ENCODE data around the gene SFXN3.

The SFXN3 gene, protein sequence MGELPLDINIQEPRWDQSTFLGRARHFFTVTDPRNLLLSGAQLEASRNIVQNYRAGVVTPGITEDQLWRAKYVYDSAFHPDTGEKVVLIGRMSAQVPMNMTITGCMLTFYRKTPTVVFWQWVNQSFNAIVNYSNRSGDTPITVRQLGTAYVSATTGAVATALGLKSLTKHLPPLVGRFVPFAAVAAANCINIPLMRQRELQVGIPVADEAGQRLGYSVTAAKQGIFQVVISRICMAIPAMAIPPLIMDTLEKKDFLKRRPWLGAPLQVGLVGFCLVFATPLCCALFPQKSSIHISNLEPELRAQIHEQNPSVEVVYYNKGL
- long read RNA-seq, donor 1, partial matches to known transcripts = 0 of 2 reads
- long read RNA-seq, donor 1, other reads (novel, unspliced or antisense) = 0 of 2 reads
- long read RNA-seq, donor 2, partial matches to known transcripts = 0 of 1 reads
- long read RNA-seq, donor 2, other reads (novel, unspliced or antisense) = 0 of 1 reads
- long read RNA-seq, donor 3 = 0 reads
- long read RNA-seq, donor 4, partial matches to known transcripts = 0 of 1 reads
- long read RNA-seq, donor 4, other reads (novel, unspliced or antisense) = 0 of 1 reads
- long read RNA-seq, donor 5, partial matches to known transcripts = 0 of 1 reads
- long read RNA-seq, donor 5, other reads (novel, unspliced or antisense) = 0 of 1 reads
- long read RNA-seq, donor 6, partial matches to known transcripts = 0 of 3 reads
- long read RNA-seq, donor 6, other reads (novel, unspliced or antisense) = 0 of 3 reads
- long read RNA-seq, donor 7, partial matches to known transcripts = 5 of 7 reads
- long read RNA-seq, donor 7, other reads (novel, unspliced or antisense) = 0 of 7 reads
- long read RNA-seq, donor 8, partial matches to known transcripts = 0 of 1 reads
- long read RNA-seq, donor 8, other reads (novel, unspliced or antisense) = 0 of 1 reads

DNA sequence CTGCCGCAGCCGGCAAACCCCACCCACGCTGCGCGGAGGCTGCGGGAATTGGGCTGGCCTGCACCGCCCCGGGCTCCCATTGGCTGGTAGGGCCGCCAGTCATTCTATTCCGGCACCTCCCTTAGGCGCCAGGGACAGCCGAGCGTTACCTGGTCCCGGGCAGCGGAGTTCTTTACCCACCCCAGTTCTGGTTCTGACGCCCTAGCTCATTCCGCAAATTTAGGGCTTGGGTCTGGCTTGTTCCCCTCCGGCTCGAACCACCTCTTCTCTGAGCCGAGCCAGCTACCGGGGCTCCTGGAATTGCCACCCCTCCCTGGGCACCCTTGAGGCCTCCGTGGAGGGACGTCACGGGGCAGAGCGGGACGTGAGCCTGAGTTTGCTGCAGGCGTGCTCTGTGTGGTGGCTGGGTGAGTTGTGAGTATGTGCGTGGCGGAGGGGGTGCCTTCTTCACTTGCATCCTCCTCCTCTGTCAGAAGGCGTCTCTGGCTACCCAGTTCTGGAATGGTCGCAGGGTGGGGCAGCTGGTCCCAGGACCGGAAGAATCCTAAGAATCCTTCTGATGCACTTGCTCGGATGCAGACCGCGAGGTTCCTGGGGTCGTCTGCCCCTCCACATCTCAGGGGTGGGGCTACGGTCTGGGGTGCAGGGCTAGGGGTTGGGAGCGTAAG, at the start of gene SFXN3, which contains the start of gene PDZD7:
Gene SFXN3, plus strand, starts transcription at position 107 of the 668 bp plus-strand sequence. CDS start 3,461 bp downstream, outside the sequence.
Gene PDZD7, minus strand, starts transcription at position 2 of the 668 bp plus-strand sequence. CDS start 910 bp downstream, outside the sequence.
- peak; percentile 89 for DNase-seq

DNA sequence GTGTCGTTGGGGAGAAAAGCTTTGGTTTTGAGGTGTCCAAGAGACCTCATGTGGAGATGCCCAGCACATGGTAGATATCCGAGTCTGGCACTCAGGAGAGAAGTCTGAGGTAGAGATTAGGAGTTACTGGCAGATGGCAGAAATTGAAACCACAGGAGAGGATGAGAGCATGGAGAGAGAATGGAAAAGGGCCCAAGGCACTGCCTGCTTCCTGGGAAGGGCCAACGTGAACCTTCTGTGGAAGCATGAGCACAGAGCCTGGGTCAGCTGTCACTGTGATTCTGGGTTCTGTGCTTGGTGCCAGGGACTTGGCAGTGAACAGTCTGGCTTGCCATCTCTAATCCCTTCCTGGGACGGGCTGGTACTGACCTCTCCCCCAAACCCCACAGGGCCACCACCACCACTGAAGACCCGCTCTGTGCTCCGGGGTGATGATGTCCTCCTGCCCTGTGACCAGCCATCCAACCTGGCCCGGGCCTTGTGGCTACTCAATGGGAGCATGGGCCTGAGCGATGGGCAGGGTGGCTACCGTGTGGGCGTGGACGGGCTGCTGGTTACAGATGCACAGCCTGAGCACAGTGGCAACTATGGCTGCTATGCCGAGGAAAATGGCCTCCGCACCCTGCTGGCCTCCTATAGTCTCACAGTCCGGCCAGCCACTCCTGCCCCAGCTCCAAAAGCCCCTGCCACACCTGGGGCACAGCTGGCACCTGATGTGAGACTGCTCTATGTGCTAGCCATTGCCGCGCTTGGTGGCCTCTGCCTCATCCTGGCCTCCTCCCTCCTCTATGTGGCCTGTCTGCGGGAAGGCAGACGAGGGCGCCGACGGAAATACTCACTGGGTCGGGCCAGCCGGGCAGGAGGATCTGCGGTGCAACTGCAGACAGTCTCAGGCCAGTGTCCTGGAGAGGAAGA, 47.9 kb upstream of the SFXN3 start:
- no peak for DNase-seq

DNA sequence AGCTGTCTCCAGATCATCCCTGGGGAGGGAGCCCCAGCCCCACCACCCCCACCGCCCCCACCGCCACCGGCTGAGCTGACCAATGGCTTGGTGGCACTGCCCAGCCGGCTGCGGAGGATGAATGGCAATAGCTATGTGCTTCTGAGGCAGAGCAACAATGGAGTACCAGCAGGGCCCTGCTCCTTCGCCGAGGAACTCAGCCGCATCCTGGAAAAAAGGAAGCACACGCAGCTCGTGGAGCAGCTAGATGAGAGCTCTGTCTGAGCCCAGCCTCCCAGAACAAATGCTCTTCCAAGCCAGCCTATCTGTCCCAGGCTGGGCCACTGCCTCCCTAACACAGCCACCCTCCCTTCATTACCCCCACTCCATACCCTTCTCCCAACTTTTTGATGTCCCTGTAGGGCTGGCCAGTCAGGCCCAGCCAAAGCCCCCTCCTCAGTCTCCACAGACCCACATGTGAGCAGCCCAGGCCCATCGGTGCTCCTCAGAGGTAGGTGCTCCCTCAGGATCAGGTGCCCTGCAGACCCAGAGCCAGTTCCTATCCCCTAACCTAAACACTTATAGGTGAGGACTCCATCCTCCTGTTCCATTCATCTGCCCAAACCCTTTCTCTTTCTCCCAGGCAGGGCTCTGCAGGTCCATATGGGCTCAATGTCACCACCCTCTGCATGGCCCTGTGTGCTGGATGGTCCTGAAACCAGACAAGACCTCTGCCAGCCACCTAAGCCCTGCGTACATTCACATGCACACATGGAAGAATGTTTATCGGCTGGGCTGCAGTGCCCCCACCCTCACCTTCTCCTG, 47.0 kb upstream of the SFXN3 start:
- no peak for DNase-seq

DNA sequence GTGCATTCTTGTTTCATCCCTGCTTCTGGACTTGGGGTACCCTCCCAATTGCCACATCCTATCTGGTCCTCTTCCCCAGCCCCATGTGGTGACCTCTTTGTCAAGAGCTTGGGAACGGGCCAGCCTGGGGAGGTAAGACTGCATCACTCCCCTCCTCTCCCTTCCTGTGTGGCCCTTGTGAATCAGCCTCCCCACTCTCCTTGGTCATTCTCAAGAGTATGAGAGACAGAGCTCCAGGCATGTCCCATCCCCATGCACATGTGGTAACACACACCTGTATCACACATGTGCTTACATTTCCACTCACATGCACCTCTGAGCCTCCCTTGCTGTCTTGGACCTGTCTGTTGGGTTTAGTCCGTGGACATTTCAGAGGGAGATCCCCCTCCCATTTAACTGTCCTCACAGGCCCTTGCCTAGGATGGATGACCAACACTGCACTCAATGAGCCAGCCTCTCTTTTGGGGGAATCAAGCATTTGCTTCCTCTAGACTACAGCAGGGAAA, 46.3 kb upstream of the SFXN3 start:
- no peak for DNase-seq

DNA sequence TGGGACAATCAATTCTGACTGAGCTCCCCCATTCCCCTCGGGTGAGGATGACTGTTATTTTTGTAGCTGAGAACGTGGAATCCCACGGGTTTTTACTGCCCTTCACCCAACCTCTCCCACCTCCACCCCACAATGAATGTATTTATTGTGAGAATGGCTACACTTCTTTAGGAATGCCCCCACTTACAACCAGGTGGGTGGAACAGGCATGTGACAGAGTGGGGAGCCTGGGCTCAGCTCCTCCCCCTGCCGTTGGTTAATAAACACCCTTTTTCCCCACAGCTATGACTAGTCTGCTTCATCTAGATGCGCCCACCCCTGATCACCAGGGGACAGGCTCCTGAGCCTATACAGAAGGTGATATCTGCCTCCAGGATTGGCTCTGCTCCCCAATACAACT, 45.7 kb upstream of the SFXN3 start:
- no peak for DNase-seq

DNA sequence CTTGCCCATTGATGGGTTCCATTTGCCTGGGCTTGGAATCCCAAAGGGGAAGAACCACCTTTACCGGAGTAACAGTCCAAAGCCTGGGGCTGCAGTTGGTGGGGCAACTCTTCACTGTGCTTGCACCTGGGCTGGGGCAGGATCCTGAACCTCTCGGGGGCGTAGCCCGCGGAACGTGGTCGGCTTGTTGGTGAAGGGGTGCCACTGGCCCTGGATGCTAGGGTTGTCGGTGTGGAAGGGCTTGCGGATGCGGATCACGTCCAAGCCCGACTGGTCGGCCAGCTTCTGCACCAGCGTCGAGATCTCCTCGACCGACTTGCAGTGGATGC, 44.4 kb upstream of the SFXN3 start:
- no peak for DNase-seq

DNA sequence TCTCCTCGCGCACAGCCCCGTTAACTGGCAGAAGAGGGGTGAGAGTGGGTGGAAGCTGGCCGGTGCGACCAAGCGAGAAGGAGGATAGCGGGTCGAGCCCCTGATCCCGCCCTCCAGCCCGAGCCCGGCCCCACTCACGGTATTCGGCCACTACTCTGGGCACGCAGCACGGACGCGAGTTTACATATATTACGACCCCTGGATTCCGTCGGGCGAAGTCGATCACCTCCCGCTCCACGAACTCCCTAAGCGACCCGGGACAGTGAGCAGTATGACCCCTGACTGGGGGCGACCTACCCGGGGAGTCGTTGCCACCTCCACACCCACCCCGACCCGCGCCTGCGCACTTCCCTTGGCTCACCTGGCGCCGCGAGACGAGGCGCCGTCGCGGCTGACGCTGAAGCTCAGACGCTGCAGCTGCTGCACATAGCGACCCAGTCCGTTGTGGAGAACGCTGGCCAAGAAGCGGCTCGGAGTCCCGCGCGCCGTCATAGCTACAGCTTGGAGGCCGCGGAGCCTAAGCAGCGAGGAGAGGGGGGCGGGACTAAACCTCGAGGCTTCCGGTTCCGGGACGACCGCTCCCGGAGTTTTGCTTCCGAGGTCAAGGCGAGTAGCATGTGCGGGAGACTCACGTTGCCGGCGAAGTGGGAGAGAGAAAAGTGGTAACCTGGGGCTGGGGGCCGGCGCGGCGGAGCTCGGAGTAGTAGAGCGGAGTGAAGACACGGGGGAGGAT, 43.9 kb upstream of the SFXN3 start, which contains the start of the genes MRPL43 and TWNK:
Gene MRPL43, minus strand, starts transcription at position 546 of the 733 bp plus-strand sequence. Its CDS starts 54 bp downstream, at position 492.
Gene TWNK, plus strand, starts transcription at position 592 of the 733 bp plus-strand sequence. CDS start 668 bp downstream, outside the sequence.
- peak; percentile 87 for DNase-seq

DNA sequence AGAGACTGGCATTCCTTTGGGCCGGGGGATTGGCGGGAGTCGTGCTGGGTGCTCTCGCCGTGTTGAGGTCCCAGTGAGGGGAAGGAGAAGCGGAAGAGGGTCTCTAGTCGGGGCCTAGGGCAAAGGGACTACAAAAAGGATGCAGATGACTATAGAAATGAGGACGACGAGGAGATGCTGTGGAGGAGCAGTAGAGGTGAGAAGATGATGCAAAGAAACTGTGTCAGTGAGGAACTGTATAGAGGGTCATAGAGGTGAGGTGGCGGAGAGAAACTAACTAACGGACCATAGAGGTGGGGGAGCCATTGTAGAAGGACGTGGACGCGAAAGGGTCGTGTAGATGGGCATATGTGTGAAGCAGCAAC, 43.4 kb upstream of the SFXN3 start:
- no peak for DNase-seq

DNA sequence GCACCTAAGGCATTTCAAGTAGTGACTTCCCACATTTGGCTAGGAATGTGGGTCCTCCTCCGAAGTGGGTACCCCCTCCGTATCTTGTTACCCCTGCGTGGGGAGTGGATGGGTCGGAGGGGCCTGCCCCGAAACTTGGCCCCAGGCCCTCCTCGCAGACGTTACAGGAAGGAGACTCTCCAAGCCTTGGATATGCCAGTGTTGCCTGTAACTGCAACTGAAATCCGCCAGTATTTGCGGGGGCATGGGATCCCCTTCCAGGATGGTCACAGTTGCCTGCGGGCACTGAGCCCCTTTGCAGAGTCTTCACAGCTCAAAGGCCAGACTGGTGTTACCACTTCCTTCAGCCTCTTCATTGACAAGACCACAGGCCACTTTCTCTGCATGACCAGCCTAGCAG, 42.9 kb upstream of the SFXN3 start:
- no peak for DNase-seq

DNA sequence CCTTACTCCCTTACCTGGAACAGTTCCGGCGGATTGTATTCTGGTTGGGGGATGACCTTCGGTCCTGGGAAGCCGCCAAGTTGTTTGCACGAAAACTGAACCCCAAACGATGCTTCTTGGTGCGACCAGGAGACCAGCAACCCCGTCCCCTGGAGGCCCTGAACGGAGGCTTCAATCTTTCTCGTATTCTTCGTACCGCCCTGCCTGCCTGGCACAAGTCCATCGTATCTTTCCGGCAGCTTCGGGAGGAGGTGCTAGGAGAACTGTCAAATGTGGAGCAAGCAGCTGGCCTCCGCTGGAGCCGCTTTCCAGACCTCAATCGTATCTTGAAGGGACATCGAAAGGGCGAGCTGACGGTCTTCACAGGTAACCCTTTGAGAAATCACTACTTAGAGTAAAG, 41.9 kb upstream of the SFXN3 start:
- no peak for DNase-seq

DNA sequence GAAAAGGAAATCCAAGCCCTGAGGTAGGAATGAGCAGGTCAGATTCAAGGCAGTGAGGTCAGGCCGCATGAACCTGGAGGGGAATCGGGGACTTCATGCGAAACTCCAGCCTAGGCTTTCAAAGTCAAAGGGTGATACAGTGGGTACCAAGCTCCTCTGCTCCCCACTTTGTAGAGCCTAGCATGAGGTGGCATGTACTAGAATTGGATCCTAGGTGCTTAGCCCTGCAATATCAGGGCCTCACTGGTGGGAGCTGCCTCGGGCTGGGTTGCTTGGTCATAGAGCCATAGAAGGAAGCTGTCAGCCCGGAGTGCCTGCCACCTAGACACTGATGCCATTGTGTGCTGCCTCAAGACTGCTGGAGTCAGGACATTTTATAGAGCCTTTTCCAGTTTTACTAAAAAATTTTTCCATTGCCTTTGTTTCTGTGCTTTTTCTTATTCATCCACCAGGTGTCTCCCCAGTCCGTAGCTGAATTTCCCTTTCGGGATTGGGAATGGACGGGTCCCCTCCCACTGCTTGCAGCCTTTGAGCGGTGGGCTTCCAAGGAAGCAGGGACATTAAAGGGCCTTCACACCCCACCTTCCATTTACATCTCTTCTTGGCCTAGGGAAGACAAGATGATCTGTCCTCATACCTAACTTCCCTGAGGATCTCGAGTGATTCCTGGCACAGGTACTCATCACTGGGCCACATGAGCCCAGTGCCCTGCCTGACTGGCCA, 36.9 kb upstream of the SFXN3 start:
- peak; percentile 57 for DNase-seq

DNA sequence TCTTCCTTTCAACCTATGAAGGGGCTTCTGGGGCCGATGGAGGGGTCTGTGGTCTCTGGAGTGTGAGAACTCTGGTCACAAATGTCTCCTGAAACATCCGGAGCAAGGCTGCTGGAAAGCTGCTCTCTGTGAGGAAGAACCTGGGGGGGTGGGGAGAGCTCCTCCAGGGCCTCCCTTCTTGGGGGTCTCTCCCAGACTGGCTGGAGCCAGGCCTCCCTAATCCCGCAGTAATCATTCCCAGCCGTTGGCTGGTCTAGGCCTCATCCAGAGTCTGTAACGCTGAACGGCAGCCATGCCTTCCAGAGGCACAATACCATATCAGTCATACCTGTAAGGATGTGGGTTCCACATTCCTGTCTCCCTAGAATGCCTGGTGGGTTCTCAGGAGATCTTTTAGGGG, 35.9 kb upstream of the SFXN3 start:
- no peak for DNase-seq

DNA sequence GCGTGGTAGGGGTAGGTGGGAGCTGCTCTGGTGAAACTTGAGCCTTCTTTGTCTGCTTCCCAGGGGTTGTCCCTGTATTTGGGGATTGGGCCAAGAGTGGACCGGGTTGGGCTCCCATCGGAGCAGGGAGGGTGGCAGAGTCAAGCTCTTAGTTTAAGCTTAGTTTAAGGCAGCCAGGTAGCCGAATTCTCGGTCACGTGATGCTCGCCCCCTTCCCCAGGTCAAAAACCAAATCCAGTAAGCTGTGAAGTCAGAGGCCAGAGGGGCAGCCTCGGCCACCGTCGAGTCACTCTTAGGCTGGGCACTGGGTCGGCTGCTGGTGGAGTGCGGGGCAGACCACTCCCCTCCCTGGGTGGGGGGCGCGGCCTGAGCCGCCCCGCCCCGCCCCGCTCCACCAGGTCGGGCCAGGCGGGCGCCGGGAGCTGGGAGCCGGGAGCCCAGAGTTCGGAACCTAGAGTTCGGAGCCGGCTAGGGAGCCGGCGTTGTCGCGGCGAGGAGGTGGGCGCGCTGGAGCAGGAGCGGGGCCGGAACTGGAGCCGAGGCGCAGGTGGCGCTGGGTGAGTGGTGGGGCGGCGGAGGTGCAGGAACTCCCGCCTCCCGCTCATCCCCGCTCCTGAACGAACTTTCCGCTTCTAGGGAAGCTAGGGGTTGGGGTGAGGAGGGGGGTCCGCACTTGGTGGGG, 34.2 kb upstream of the SFXN3 start:
- DNase-seq = peak; percentile 82

DNA sequence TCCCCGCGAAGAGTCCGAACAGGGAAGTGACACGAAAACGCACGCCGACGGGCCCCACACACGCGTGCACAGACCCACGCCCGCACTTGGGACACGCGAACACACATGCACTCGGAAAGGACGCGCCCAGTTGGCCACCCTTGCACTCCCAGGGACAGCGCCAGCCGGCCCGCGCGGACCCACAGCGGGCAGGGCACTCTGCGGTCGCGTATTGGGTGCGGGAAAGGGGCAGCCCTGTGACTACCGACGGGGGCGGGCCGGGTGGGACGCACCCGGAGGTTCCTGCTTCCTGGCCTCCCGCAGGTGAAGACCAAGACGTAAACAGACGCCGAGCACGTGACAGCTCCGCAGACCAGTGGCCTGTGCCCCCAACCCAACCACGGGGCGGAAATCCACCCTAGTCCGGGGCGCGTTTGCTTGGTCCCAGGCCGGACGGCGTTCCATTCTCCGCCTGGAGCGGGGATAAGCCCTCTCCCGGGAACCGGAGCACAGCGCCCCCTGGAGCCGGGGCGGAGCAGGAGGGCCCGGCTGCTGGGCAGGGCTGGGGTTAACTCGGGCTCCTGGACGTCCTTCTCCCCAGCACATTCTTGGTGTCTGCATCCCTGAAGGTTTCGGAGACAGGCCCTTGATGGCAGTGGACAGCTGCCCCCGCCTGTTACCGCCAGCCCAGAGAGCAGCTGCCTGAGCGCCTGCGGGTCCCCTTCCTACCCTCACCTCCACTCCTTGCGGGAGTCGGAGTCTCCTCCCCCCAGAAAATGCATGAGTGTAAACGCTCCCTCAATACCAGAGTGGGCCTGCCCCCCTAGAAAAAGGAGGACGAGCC, 33.5 kb upstream of the SFXN3 start:
- DNase-seq = peak; percentile 91

DNA sequence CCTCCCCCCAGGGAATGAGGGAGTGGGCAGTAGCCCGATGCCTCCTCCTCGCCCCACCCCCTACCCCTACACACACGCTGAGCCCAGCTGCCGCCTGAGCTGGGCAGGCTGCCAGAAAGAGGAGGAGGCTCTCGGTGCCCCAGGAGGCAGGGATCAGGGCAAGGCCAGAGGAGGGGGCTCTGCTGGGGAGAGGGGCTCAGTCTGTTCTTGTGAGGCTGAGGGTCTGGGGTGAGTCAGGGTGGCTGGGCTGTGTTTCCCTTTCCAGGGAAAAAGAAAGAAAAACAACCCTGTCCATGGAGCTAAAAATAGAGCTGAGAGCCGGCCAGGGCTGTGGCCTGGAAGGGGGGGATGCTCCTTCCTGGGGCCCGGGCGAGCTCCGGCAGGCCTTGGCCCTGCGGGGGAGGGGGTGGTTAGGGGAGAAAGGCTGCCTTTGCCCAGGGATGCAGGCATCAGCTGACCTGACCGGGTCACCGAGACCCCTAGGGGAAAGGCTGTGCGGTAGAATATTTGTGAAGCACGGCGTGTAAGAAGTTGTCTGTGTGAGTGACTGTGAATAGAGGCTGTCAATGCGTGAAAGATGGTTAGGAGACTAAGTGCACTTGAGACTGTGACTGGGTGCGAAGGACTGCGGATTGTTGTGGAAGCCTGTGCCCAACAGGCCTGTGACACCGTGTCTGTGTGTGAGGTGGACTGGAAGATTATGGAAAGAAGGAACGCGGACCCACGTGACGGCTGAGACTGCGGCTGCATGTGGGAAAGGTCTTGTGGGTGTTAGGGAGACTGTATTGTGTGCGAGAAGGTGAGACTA, 32.6 kb upstream of the SFXN3 start:
- peak; percentile 94 for DNase-seq

DNA sequence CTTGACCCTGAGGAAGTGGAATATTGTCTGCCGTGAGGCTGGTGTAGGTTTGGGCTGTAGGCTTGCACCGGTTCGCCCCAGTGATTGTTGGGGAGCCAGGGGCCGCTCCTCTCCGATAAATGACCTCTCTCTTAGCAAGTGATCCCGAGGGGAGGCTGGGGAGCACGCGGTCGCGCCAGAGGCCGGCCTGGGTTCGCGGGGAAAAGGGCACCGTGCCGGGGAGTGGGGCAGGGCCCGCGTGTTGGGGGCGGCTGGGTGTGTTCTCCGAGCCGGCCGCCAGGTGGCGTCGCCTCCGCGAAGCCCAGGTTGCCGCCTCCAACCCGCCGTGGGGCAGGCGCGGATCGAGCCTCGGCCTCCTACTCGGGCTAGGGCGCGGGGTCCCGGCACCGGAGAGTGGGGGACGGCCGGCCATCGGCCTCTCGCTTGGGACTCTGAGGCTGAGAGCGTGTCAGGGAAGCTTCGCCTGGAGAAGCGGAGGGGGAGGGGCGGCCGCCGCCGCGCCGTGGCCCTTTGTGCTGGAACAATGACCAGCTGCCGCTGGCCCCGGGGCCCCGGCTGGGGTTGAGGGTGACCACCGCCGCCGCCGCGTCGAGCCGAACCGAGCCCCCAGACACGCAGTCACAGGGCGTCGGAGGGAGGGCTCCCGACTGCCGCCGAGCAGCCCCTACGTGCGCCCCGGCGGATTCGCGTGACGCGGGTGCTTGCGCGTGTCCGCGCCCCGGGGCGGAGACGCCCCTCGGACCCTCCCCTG, 31.9 kb upstream of the SFXN3 start:
- DNase-seq = peak; percentile 98
